Psoas muscle (tissue), 8 donors: ENCODE results near the gene NEBL. TPM values are rescaled to one million over a fixed set of nuclear protein-coding genes. Genes with fewer than 3 reads are reported as not detected.

Experiments used
- ATAC-seq, 4 donors: fragments of 200-7000 bp; cut with Tn5 transposase; one replicate each; pipeline ENCODE4 v1.9.1; 2020; ENCODE audit warnings: moderate library complexity in 3 of 4, mild to moderate bottlenecking in 2 of 4
- DNase-seq, 2 donors: peaks; one replicate each; pipeline ENCODE4 v3.0.0-alpha.2; 2020
- H3K27ac ChIP-seq: fragments of 200-600 bp; one replicate; pipeline ENCODE4 v1.8.0; 2022
- H3K27me3 ChIP-seq, 3 donors: fragments of 200-600 bp in 1 of 3; one replicate each; pipeline versions ENCODE4 v1.6.1 to v1.8.0; 2013 to 2022; ENCODE audit warnings: low read length in 2 of 3, mild to moderate bottlenecking in 2 of 3, moderate library complexity in 1 of 3; ENCODE audit not compliant: insufficient read depth in 3 of 3
- H3K36me3 ChIP-seq, 2 donors: fragments of 200-600 bp in 1 of 2; one replicate each; pipeline versions ENCODE4 v1.6.1 to v1.8.0; 2013 to 2022; ENCODE audit warnings: low read depth in 1 of 2, mild to moderate bottlenecking in 1 of 2, moderate library complexity in 1 of 2; ENCODE audit not compliant: insufficient read depth in 1 of 2
- H3K4me1 ChIP-seq: fragments of 200-600 bp; one replicate; pipeline ENCODE4 v1.8.0; 2022
- H3K4me3 ChIP-seq: fragments of 200-600 bp; one replicate; pipeline ENCODE4 v1.8.0; 2022; ENCODE audit warnings: mild to moderate bottlenecking
- H3K9me3 ChIP-seq: fragments of 200-600 bp; one replicate; pipeline ENCODE4 v1.8.0; 2022
- WGBS, 3 donors: extraction: QIAGEN DNeasy Blood & Tissue Kit; methylation state at CpG; one replicate each; pipeline versions ENCODE4 v1.1.6 to v1.1.7; 2013; 5-methylcytosine and 5-hydroxymethylcytosine counted together
- intact Hi-C, 2 donors: fragments of 100-400 bp; cut with DNase I; formaldehyde crosslinking; loops; one replicate each; pipeline versions ENCODE4 v1.11.0 to v1.14.2; 2022
- polyA plus RNA-seq, 3 donors: library from polyadenylated mRNA; stranded (reverse); fragments of 200-250 nt; gene quantifications; one replicate each; pipeline ENCODE4 v1.2.3, GENCODE V29; 2013
- total RNA-seq, 4 donors: library from RNA; stranded (reverse); fragmentation: NEBNext Ultra II Directional in 2 of 4; extraction: Animal tissue kit (Norgen Biotek cat#: 25700) in 2 of 4; gene quantifications; one replicate each; pipeline versions ENCODE4 v1.2.1 to v1.2.4, GENCODE V29; 2021 to 2023
- TF ChIP-seq, protein P1 (sequence below): fragments of 200-600 bp; IDR thresholded peaks from one replicate; pipeline ENCODE4 v1.8.0; 2022; ENCODE audit warnings: antibody characterized with exemption
- donor health status: healthy with polysubstance abuse.
- donor health status: DM: no; HTN: no; CAD: no; lungs with moderate emphysema.
- donor health status: Bipolar disorder and iron deficiency.
- donor health status: healthy.
- donor health status: DM: yes; HTN: yes; CAD: no.
- donor health status: DM: no; HTN: no; CAD: no.
- donor health status: DM: no; HTN: no; CAD: no.
- donor health status: DM: yes; HTN: yes; CAD: no.

NEBL gene
- total and polyA plus RNA-seq, 7 donors, result 0.35 to 1.5 (median 0.89) TPM

DNA sequence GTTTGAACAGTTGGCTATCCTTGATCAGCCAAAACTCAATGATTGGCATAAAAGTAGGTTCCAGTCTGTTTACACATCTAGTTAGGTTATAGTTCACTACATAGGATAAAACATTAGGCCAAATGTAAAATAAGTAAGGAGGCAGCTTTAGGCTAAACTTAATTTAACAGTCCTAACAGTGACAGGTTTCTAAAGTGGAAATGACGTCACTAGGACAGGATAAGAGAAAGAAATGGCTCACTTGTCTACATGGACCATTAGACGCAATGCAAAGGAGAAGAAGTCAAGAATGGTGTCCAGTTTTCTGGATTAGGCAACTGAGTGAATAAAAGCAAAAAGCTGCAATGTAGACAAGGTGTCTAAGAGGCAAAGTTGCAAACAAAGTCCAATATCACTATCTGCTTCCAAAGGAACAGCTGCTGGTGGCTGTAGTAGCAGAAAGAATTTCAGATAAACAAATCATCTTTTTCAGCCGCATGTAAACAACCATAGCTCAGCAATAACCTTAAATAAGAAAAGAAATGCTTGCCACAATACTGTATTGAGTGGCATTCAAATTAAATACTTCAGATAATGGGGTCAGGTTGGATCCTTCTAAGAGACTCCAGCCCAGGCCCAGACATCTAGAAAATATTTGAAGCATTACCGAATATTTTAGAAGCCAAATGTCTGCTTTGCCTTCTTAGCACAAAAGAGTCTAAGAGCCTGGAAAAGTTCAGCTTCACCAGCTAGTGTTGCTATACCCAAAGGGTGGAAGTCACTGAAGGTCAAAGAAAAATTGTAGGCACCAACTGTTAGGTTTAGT lies 154.2 kb downstream of the NEBL start:
- H3K27ac ChIP-seq, result no peak overlapping the region
- 39 to 59% (median 57%) methylated on average over 4 of the region's 4 CpGs for WGBS, 3 donors

DNA sequence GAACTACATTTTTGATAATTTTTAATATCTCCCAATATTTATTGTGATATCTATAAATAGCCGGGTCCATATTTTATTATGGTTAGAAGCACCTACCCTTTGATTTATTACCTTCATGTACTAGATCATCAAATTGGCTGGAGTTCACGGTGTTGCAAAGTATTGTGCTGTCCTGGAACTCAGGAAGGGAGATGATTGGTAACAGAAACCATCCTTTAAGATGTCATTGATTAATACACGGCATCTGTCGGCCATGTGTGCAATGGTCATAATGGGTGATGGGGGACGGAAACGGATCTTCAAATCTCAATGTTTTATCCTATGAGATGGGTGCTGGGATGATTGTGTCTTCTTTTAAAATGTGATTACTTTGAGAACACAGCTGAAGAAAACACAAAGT lies 157.0 kb downstream of the NEBL start:
- Histone ChIP-seq H3K4me3 (no peak overlapping the region), H3K27ac (no peak overlapping the region), H3K9me3 (no peaks in the 10 kb centered on the region), H3K4me1 (no peaks in the 10 kb centered on the region), H3K27me3 (no peaks in the 10 kb centered on the region), H3K36me3 (no peaks in the 10 kb centered on the region)
- ATAC-seq, result no peak
- DNase-seq, result no peak
- TF ChIP-seq, protein P1, sequence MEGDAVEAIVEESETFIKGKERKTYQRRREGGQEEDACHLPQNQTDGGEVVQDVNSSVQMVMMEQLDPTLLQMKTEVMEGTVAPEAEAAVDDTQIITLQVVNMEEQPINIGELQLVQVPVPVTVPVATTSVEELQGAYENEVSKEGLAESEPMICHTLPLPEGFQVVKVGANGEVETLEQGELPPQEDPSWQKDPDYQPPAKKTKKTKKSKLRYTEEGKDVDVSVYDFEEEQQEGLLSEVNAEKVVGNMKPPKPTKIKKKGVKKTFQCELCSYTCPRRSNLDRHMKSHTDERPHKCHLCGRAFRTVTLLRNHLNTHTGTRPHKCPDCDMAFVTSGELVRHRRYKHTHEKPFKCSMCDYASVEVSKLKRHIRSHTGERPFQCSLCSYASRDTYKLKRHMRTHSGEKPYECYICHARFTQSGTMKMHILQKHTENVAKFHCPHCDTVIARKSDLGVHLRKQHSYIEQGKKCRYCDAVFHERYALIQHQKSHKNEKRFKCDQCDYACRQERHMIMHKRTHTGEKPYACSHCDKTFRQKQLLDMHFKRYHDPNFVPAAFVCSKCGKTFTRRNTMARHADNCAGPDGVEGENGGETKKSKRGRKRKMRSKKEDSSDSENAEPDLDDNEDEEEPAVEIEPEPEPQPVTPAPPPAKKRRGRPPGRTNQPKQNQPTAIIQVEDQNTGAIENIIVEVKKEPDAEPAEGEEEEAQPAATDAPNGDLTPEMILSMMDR, result no peak
- intact Hi-C loops, result no loop called here
- WGBS, 3 donors, result 80 to 91% (median 89%) methylated on average over 6 of the region's 6 CpGs

More for the DNA sequence above, 154.2 kb downstream of the NEBL start:
- TF ChIP-seq, protein P1, result no peak
- no peaks in the 10 kb centered on the region for H3K9me3 ChIP-seq
- intact Hi-C loops, result no loop called here
- no peaks in the 10 kb centered on the region for H3K4me1 ChIP-seq
- no peaks in the 10 kb centered on the region for H3K27me3 ChIP-seq
- H3K36me3 ChIP-seq, result no peaks in the 10 kb centered on the region
- ATAC-seq (no peak), DNase-seq (no peak)
- no peak overlapping the region for H3K4me3 ChIP-seq

DNA sequence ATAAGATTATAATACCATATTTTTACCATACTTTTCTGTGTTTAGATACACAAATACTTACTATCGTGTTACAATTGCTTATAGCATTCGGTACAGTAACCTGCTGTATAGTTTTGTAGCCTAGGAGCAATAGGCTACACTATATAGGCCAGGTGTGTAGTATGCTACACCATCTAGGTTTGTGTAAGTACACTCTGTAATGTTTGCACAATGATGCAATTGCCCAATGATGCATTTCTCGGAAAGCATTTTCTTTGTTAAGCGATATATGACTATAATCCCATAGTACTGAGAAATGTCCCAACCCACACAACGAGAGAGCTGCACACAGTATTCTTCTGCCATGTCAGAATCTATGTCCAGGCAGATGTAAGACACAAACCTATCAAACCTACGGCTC lies 160.0 kb downstream of the NEBL start:
- 90 to 91% (median 91%) methylated on average over 6 of the region's 6 CpGs for WGBS, 3 donors

More for the DNA sequence above, 160.0 kb downstream of the NEBL start:
- peaks cover under 1% of the 10 kb centered on the region for H3K9me3 ChIP-seq
- ATAC-seq (no peak), DNase-seq (no peak)
- H3K4me1 ChIP-seq, result no peaks in the 10 kb centered on the region
- intact Hi-C loops, result no loop called here
- H3K4me3 ChIP-seq, result no peak overlapping the region
- H3K27me3 ChIP-seq, result no peaks in the 10 kb centered on the region
- no peak overlapping the region for H3K27ac ChIP-seq
- H3K36me3 ChIP-seq, result no peaks in the 10 kb centered on the region
- TF ChIP-seq, protein P1, result no peak
